HG02763 (cell line): ENCODE results near the gene TBC1D2.

Experiments used
- ATAC-seq: cut with Tn5 transposase; IDR thresholded peaks from one replicate; pipeline ENCODE4 v1.9.1; 2021; ENCODE audit warnings: mild to moderate bottlenecking, moderate library complexity; ENCODE audit not compliant: unreplicated experiment

TBC1D2 gene

GRCh38 chr9:98242426-98242825 lies 13.0 kb downstream of the TBC1D2 start:
- no peak for ATAC-seq

GRCh38 chr9:98241357-98242300 lies 13.8 kb downstream of the TBC1D2 start:
- no peak for ATAC-seq

GRCh38 chr9:98240475-98240874 lies 15.0 kb downstream of the TBC1D2 start:
- ATAC-seq: no peak

- ATAC-seq: no peak
These were observed 18.5 kb downstream of the TBC1D2 start for GRCh38 chr9:98236901-98237487.

GRCh38 chr9:98235126-98235525 lies 20.3 kb downstream of the TBC1D2 start:
- no peak for ATAC-seq

- no peak for ATAC-seq
These were observed 21.1 kb downstream of the TBC1D2 start for GRCh38 chr9:98234245-98234825.

- no peak for ATAC-seq
These were observed 22.5 kb downstream of the TBC1D2 start for GRCh38 chr9:98232926-98233325.

- no peak for ATAC-seq
These were observed 23.5 kb downstream of the TBC1D2 start for GRCh38 chr9:98231770-98232478.

GRCh38 chr9:98230789-98231188 lies 24.7 kb downstream of the TBC1D2 start:
- no peak for ATAC-seq

GRCh38 chr9:98230304-98230703 lies 25.1 kb downstream of the TBC1D2 start:
- no peak for ATAC-seq

- no peak for ATAC-seq
These were observed 25.8 kb downstream of the TBC1D2 start for GRCh38 chr9:98229620-98230019.

- ATAC-seq: no peak
These were observed 26.4 kb downstream of the TBC1D2 start for GRCh38 chr9:98229090-98229395.

- ATAC-seq: no peak
These were observed 26.9 kb downstream of the TBC1D2 start for GRCh38 chr9:98228392-98229089.

- ATAC-seq: no peak
These were observed 27.6 kb downstream of the TBC1D2 start for GRCh38 chr9:98227883-98228282.

- no peak for ATAC-seq
These were observed 28.5 kb downstream of the TBC1D2 start for GRCh38 chr9:98226957-98227356.

GRCh38 chr9:98226516-98226915 lies 28.9 kb downstream of the TBC1D2 start:
- no peak for ATAC-seq

GRCh38 chr9:98225015-98225442 lies 30.4 kb downstream of the TBC1D2 start:
- ATAC-seq: no peak

- ATAC-seq: no peak
These were observed 32.4 kb downstream of the TBC1D2 start for GRCh38 chr9:98222885-98223691.

- no peak for ATAC-seq
These were observed 34.5 kb downstream of the TBC1D2 start for GRCh38 chr9:98220911-98221310.

GRCh38 chr9:98219794-98220370 lies 35.6 kb downstream of the TBC1D2 start:
- no peak for ATAC-seq
